SK-N-SH (cell line): ENCODE results near the gene MRPL10.

Experiments
- CHD2 ChIP-seq: fragments of 150-350 bp; IDR thresholded peaks from 2 replicates; pipeline ENCODE4 v1.6.1; 2018; ENCODE audit warnings: low read length; ENCODE audit not compliant: partially characterized antibody
- CTCF ChIP-seq: fragments of 200-600 bp; sonication (generic); IDR thresholded peaks from 2 replicates; pipeline ENCODE4 v1.6.1; 2017; ENCODE audit warnings: antibody characterized with exemption, mild to moderate bottlenecking, moderate library complexity
- EP300 ChIP-seq, 2 experiments: IDR thresholded peaks; 2 replicates each; pipeline versions ENCODE4 v1.4.0 to v1.6.1; 2012; ENCODE audit warnings: borderline replicate concordance in 1 of 2, low read depth in 1 of 2, low read length in 1 of 2
- MEF2A ChIP-seq: IDR thresholded peaks from 2 replicates; pipeline ENCODE4 v1.4.0; 2012; ENCODE audit warnings: low read depth, borderline replicate concordance
- NFIC ChIP-seq: IDR thresholded peaks from 2 replicates; pipeline ENCODE4 v1.4.0; 2012; ENCODE audit warnings: borderline replicate concordance
- NRF1 ChIP-seq: IDR thresholded peaks from 2 replicates; pipeline ENCODE4 v1.6.1; 2012; ENCODE audit warnings: low read depth, mild to moderate bottlenecking, low read length
- POLR2AphosphoS5 ChIP-seq: IDR thresholded peaks from 2 replicates; pipeline ENCODE4 v1.6.1; 2012; ENCODE audit warnings: low read depth, low read length
- REST ChIP-seq: IDR thresholded peaks from 2 replicates; pipeline ENCODE4 v1.6.1; 2012; ENCODE audit warnings: mild to moderate bottlenecking, low read depth, low read length, moderate library complexity

- no peak for TF ChIP-seq CHD2
- no peak for TF ChIP-seq NRF1
- no peak for TF ChIP-seq CTCF
- TF ChIP-seq NFIC = no peak
- TF ChIP-seq MEF2A = no peak
- TF ChIP-seq REST = no peak
- TF ChIP-seq EP300 (IDR thresholded peaks at IDR 0.05; ENCODE audit: borderline replicate concordance in 1 of 2, low read depth in 1 of 2, low read length in 1 of 2) = no peak
- no peak for TF ChIP-seq POLR2AphosphoS5
Measured at GRCh38 chr17:47853616-47854015, 22.3 kb upstream of the MRPL10 start.
